Activated CD8-positive, alpha-beta T cell treated with anti-CD3 and anti-CD28 coated beads for 36 hours (primary cell): ENCODE measurements around the gene CMKLR1. TPM values are rescaled to one million over a fixed set of nuclear protein-coding genes. Genes with fewer than 3 reads are reported as not detected.

Experiments
- ATAC-seq: fragments of 200-7000 bp; cut with Tn5 transposase; one replicate; pipeline ENCODE4 v1.10.0; 2021; ENCODE audit warnings: mild to moderate bottlenecking, moderate library complexity
- CTCF ChIA-PET: fragments of 350-600 bp; sonication (Branson Sonifier 250); formaldehyde crosslinking; loops from one replicate; lab custom pipeline; 2021; ENCODE audit warnings: antibody characterized with exemption; lab: Charles Lee
- POLR2A ChIA-PET: fragments of 350-600 bp; sonication (Branson Sonifier 250); formaldehyde crosslinking; loops from one replicate; lab custom pipeline; 2021; ENCODE audit warnings: antibody characterized with exemption; lab: Charles Lee
- DNase-seq: peaks from one replicate; pipeline ENCODE4 v3.0.0-alpha.2; 2020
- H3K27ac Mint-ChIP-seq: one replicate; pipeline ENCODE4 v1.8.0; 2021; ENCODE audit warnings: mild to moderate bottlenecking, mixed read lengths
- H3K27me3 Mint-ChIP-seq: one replicate; pipeline ENCODE4 v1.8.0; 2021; ENCODE audit warnings: mixed read lengths
- H3K36me3 Mint-ChIP-seq: one replicate; pipeline ENCODE4 v1.8.0; 2021; ENCODE audit warnings: low read depth, mixed read lengths
- H3K4me1 Mint-ChIP-seq: one replicate; pipeline ENCODE4 v1.8.0; 2021; ENCODE audit warnings: low read depth, mixed read lengths
- H3K4me3 Mint-ChIP-seq: one replicate; pipeline ENCODE4 v1.8.0; 2021; ENCODE audit warnings: mild to moderate bottlenecking, moderate library complexity, mixed read lengths
- H3K9me3 Mint-ChIP-seq: one replicate; pipeline ENCODE4 v1.8.0; 2021; ENCODE audit warnings: mixed read lengths
- intact Hi-C: fragments of 100-400 bp; cut with micrococcal nuclease; formaldehyde crosslinking; loops from one replicate; pipeline ENCODE4 v1.10.0; 2022
- total RNA-seq, 2 experiments: library from RNA; stranded (reverse); gene quantifications; one replicate each; pipeline ENCODE4 v1.2.3, GENCODE V29; 2021
- TF ChIP-seq, protein P1 (sequence below): fragments of 200-600 bp; IDR thresholded peaks from one replicate; pipeline ENCODE4 v1.8.0; 2022; ENCODE audit warnings: antibody characterized with exemption, mild to moderate bottlenecking

Gene CMKLR1
- total RNA-seq, 2 experiments from 2014 or later: not detected

GRCh38 chr12:108345716-108346633 lies 6.9 kb upstream of the CMKLR1 start:
- CTCF ChIA-PET: interaction anchor here (0.8 kb wide), 1 partner anchor 10 kb away, joined by 3 read pairs; no protein-coding TSS in a partner anchor
- TF ChIP-seq, protein P1, sequence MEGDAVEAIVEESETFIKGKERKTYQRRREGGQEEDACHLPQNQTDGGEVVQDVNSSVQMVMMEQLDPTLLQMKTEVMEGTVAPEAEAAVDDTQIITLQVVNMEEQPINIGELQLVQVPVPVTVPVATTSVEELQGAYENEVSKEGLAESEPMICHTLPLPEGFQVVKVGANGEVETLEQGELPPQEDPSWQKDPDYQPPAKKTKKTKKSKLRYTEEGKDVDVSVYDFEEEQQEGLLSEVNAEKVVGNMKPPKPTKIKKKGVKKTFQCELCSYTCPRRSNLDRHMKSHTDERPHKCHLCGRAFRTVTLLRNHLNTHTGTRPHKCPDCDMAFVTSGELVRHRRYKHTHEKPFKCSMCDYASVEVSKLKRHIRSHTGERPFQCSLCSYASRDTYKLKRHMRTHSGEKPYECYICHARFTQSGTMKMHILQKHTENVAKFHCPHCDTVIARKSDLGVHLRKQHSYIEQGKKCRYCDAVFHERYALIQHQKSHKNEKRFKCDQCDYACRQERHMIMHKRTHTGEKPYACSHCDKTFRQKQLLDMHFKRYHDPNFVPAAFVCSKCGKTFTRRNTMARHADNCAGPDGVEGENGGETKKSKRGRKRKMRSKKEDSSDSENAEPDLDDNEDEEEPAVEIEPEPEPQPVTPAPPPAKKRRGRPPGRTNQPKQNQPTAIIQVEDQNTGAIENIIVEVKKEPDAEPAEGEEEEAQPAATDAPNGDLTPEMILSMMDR: no peak
- Mint-ChIP-seq H3K27ac (no peak overlapping the region), H3K9me3 (no peaks in the 10 kb centered on the region), H3K4me3 (no peak overlapping the region), H3K36me3 (no peaks in the 10 kb centered on the region), H3K4me1 (no peaks in the 10 kb centered on the region), H3K27me3 (peaks cover 2% of the 10 kb centered on the region)
- intact Hi-C loops: no loop called here
- DNase-seq (no peak), ATAC-seq (no peak)
- POLR2A ChIA-PET: interaction anchor here (1.2 kb wide), 1 partner anchor 11 kb away, joined by 4 read pairs; no protein-coding TSS in a partner anchor

GRCh38 chr12:108342985-108343384 lies 3.9 kb upstream of the CMKLR1 start:
- no peaks in the 10 kb centered on the region for H3K36me3 Mint-ChIP-seq
- CTCF ChIA-PET: no interaction called here
- no peak overlapping the region for H3K4me3 Mint-ChIP-seq
- ATAC-seq (no peak), DNase-seq (no peak)
- peaks cover 7% of the 10 kb centered on the region for H3K4me1 Mint-ChIP-seq
- intact Hi-C loops: no loop called here
- POLR2A ChIA-PET: no interaction called here
- no peaks in the 10 kb centered on the region for H3K9me3 Mint-ChIP-seq
- TF ChIP-seq, protein P1: no peak
- no peak overlapping the region for H3K27ac Mint-ChIP-seq
- H3K27me3 Mint-ChIP-seq: peaks cover 10% of the 10 kb centered on the region

- CTCF ChIA-PET: no interaction called here
- peaks cover 10% of the 10 kb centered on the region for H3K27me3 Mint-ChIP-seq
Measured at GRCh38 chr12:108341854-108342847, 3.0 kb upstream of the CMKLR1 start.

DNA sequence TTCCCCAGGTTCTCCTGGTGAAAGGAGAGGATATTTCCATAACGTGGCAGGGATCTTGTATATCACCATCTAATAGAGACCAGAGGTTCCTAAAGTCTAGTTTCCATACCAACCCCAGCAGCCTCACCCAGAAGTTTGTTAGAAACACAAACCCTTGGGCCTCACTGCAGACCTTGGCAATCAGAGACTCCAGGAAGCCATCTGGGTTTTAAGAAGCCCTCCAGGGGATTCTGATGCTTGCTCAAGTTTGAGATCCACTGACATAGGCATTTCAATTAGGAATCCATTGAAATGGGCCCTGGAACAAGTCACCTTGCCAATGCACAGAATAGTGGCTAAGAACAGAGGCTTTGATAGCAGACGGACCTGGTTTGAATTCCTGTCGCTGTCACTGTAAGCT lies 2.2 kb upstream of the CMKLR1 start:
- intact Hi-C loops: no loop called here
- TF ChIP-seq, protein P1: no peak
- H3K27ac Mint-ChIP-seq: no peak overlapping the region

More at GRCh38 chr12:108341854-108342847, 3.0 kb upstream of the CMKLR1 start:
- no peak overlapping the region for H3K4me3 Mint-ChIP-seq
- ATAC-seq (no peak), DNase-seq (no peak)
- POLR2A ChIA-PET: no interaction called here
- intact Hi-C loops: no loop called here
- H3K27ac Mint-ChIP-seq: no peak overlapping the region
- TF ChIP-seq, protein P1: no peak
- H3K9me3 Mint-ChIP-seq: no peaks in the 10 kb centered on the region
- peaks cover 7% of the 10 kb centered on the region for H3K4me1 Mint-ChIP-seq
- H3K36me3 Mint-ChIP-seq: no peaks in the 10 kb centered on the region

More for the DNA sequence above, 2.2 kb upstream of the CMKLR1 start:
- ChIA-PET CTCF (no interaction called here), POLR2A (no interaction called here)
- peaks cover 7% of the 10 kb centered on the region for H3K4me1 Mint-ChIP-seq
- ATAC-seq: no peak
- H3K36me3 Mint-ChIP-seq: no peaks in the 10 kb centered on the region
- no peak overlapping the region for H3K4me3 Mint-ChIP-seq
- no peak for DNase-seq
- no peaks in the 10 kb centered on the region for H3K9me3 Mint-ChIP-seq
- peaks cover 10% of the 10 kb centered on the region for H3K27me3 Mint-ChIP-seq
